Left renal pelvis (tissue), 4 donors: Measurements from ENCODE around the gene MXD4. TPM values are rescaled to one million over a fixed set of nuclear protein-coding genes. Genes with fewer than 3 reads are reported as not detected.

ENCODE experiments used
- DNase-seq, 4 donors: peaks; one replicate each; pipeline ENCODE4 v3.0.0-alpha.2; 2013; ENCODE audit warnings: low read depth in 4 of 4, low spot score in 3 of 4
- polyA plus RNA-seq, 4 donors: library from polyadenylated mRNA; unstranded; fragments of 120-200 nt; gene quantifications; one replicate each; pipeline ENCODE4 v1.2.1, GENCODE V29; 2013; ENCODE audit not compliant: insufficient read length in 4 of 4

MXD4 gene
- polyA plus RNA-seq, 4 donors, result 45.9 to 74.8 (median 58.4) TPM

DNA sequence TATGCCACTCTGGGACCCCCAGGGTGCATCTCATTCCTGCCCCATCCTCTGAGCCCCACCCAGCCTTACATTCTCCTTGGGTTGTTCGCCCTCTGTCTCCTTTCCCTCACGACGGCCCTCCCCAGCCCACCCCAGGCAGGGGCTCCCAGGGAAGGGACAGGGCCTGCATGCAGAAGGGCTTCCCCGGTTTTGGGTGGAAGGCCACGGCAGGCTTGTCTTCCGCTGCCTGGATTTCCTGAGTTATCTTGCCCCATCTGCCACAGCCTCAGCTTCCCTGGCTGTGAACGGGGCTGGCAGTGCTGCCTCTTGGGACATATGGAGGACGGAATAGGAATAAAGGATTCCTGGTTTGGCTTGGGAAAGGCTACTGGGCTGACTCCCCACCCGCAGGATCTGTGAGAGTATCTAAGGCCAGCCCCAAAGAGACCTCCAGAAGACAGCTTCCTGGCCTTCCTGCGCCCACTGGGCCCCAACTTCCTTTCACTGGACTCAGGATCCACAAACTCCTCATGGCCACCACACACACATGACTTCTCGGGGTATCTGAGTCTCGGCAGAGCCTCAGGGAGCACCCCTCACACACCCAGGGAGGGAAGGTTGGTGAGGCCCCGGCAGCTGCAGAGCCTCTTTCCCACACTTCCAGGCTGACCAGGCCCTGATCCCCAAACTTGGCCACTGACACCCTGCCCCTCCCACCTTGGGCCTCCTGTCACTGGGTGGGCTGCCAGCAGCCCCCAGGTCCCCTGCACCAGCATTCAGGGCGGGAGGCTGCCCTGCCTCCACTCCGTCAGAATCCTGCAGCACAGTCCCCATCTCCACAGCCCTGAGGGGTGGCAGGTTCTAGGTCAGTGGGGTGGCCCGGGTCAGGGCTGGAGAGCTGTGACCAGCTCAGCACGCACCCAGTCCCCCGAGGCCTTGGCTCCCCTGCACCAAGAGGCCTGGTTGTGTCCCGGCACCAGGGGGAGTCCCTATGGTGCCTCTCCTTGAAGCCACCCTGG lies 3.5 kb upstream of the MXD4 start:
- no peak for DNase-seq

- DNase-seq, result no peak
Measured at GRCh38 chr4:2264481-2265041, 2.7 kb upstream of the MXD4 start.

DNA sequence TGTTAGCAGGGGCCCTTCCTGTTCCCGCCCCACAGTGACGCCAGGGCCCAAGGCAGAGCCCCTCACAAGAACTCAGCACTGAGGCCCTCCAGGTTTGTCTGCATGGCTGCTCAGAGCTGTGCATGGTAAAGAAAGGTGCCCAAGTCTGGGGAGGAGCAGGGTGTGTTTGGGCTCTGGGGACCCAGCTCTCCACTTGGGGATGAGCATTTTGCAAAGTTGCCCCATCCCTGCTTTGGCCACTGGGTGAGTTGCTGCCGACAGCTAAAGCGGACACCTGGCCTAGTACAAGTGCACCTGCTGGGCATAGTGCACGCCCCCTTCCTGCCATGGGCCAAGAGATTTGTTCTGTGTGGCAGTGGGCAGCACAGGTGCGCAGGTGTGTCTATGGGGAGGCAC lies 2.0 kb upstream of the MXD4 start:
- DNase-seq, result no peak

DNA sequence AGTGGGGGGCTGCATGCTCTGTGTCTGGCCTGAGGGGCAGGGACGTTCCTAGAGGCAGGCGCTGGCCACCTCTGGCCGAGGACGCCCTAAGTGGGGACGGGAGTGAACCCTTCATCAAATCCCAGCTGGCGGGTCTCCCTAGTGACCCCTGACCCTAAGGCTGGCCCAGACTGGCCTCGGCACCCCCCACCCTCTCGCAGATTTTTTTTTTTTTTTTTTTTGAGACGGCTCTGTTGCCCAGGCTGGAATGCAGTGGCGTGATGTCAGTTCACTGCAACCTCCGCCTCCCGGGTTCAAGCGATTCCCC lies 988 bp upstream of the MXD4 start:
- no peak for DNase-seq

DNA sequence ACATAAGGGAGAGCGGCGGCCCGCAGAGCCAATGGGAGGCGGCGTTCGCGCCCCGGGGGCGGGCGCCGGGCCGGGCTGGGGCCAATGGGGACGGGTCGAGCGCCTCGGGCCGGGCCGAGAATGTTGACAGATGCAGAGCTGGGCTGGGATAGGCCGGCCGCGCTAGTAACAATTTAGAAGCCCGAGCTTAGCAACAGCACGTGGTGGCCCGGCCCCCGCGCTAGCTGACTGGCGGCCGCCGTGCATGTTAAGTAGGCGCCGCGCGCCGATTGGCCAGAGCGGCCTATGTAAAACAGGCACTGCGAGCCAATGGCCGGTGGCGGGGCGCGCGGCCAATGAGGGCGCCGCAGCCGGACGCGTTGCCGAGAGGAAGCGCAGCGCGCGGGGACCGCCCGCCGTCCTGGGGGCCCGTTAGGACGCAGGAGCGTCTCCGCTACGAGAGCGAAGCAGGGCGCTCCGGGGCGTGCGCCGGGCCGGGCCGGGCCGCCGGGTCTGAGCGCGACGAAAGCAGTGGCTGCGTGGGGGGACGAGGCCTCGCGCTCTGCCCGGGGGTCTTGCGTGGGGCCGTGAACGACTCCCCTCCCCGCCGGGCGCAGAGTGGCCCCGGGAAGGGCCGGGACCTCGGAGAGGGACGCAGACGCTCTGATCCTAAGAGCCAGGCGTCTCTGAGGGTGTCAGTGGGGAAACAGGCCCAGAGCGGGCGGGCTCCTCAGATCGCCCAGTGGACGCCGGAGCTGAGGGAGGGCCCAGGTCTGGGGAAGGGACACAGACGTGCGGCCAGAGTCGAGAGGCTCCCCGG lies 435 bp upstream of the MXD4 start:
- peak; percentile 94 to 98 (median 98) for DNase-seq

DNA sequence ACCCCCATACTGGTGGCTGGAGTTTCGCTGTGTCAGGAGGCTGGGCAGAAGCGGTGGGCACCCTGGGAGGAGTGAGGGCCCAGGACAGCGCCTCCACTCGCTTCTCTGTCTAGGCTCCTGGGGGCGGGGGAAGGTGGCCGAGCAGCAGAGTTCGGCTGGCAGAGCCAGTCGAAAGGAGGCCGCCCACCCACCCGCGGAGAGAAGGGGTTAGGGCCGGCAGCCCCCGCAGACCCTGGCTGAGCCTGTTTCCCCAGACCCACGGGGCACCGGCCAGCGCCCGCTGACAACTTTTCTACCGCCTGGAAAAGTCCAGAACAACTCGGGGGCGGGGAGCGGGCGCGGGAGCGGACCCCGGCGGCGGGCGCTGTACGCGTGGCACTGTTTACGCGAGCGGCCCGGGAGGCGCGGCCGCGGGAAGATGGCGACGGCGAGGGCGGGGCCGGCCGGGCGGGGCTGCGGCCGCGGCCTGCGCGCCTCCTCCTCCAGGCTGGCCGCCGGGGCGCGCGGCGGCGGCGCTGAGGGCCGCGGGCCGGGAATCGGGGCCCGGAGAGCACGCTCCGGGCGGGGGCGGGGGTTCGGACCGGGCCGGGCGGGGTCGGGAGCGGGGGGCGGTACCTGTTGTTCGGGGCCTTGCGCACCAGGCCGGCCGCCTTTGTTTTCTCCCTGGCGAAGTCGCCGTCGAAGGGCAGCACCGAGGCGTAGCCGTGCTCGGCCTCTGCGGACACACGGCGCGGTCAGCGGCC lies 628 bp downstream of the MXD4 start:
- no peak for DNase-seq

DNA sequence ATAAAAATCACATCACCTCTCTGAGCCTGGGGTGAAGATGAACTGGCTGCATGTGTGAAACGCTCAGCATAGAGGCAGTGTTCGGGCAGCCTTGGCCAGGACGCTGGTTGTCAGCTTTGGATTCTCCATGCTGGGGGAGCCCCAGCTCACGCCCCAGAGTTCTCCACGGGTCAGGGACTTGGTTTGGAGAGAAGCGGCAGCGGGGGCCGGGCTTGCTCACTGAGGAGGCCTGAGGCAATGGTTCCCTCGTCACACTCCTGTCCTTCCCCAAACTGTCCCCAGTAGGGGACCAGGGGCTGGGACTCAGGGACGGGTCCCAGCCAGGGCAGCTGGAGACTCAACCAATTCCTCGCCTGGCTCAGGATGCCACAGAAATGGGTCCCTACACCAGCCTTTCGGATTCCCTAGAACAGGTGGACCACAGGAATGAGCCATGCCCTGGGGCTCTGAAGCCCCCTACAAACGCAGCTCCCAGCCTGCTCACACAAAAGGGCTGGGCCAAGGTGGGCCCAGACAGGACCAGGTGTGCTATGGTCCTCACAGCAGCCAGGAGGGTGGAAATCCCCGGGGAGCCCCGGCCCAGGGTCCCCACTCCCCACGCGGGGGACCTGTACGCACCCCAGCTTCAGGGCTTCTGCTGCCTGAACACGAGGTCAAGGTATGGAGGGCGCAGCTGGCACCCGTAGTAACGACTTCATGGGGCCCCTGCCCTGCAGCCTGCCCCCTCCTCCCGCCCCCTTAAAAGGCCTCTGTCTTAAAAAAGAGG lies 1.4 kb downstream of the MXD4 start:
- no peak for DNase-seq

GRCh38 chr4:2259541-2260343 lies 2.2 kb downstream of the MXD4 start:
- no peak for DNase-seq

DNA sequence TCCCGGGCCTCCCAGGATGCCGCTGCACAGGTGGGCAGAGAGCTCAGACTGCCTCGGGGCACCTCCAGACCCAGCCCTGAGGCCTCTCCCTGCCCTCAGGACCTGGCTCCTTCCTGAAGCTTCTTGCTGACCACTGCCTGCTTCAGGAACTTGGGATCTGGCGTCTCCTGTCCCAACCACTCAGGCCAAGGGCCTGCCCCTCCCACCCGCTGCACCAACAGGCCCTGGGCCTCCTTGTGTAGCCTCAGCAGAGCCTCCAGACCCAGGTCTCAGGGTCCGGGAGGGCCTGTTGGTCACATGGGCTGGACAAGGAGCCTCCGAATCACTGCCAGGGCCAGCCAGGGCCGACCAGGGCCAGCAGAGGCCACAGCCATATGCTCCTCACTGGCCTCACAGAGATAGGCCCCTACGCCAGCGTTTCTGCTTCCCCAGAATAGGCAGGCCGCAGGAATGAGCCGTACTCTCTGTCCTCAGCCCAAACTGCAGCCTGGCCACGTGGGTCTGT lies 2.8 kb downstream of the MXD4 start:
- DNase-seq, result no peak

DNA sequence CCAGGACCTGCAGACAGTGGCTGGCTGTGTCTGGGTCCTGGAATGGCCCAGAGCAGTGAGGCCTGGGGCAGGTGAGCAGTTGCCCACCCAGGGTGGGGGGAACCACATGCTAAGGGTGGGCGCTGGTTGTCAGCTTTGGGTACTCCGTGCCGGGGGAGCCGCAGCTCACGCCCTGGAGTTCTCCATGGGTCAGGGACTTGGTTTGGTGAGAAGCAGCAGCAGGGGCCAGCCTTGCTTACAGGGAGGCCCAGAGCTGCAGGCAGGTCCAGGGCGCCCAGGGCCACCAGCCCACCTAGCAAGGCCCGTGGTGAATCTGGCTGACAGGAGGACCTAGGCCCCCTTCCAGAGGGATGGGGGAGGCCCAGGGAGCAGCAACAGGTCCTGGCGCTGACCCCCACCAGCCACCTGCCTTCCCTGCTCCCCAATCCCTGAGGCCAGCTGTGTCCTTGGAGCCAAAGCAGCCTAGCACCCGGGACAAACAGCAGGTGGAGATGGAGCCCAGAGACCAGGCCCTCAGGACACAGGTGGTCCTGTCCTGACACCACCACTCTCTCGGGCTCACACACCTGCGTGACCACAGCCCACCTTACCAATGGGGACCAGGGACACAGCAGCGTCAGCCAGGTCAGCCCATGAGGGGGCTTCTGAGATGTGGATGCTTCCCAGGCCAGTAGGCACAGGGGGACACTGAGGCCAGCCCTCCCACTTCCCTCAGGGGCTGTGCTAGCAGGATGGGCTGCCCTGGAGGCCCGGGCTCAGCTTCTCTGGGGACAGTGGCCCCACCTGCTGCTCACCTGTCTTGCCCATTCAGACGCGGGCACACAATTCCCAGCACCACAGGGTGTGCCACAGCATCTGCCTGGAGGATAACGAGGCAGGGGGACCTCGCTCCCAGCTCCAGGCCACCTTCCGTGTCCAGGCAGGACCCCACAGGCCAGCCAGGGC lies 3.5 kb downstream of the MXD4 start:
- DNase-seq, result no peak

- DNase-seq, result no peak
Measured at GRCh38 chr4:2257361-2258081, 4.4 kb downstream of the MXD4 start.

GRCh38 chr4:2256781-2257191 lies 5.1 kb downstream of the MXD4 start:
- no peak for DNase-seq

DNA sequence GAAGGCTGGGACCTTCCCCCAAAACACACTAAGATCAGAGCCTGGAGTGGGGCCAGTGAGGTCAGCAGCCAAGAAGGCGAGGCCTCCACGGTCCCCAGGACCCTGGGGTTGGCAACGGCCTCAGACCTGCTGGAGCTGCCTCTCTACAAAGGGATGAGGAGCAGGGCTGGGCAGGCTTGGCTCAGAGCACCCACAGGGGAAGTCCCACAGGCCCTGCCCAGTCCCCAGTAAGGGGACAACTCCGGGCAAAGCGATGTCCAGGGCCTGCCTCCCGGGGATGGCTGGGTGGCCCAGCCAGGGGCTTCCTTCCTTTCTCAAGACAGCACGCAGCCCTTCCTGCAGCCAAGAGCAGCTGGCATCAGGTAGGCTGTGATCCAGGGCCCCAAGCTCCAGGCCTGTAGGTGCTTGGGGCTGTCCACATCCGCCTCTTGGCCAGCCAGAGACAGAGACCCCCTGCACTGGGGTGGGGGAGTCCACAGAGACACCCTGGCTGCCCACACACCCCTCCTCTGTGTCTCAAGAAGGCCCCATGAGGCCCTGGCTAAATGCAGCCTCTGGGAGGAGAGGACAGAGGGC lies 5.7 kb downstream of the MXD4 start:
- no peak for DNase-seq

GRCh38 chr4:2255501-2256155 lies 6.3 kb downstream of the MXD4 start:
- no peak for DNase-seq

DNA sequence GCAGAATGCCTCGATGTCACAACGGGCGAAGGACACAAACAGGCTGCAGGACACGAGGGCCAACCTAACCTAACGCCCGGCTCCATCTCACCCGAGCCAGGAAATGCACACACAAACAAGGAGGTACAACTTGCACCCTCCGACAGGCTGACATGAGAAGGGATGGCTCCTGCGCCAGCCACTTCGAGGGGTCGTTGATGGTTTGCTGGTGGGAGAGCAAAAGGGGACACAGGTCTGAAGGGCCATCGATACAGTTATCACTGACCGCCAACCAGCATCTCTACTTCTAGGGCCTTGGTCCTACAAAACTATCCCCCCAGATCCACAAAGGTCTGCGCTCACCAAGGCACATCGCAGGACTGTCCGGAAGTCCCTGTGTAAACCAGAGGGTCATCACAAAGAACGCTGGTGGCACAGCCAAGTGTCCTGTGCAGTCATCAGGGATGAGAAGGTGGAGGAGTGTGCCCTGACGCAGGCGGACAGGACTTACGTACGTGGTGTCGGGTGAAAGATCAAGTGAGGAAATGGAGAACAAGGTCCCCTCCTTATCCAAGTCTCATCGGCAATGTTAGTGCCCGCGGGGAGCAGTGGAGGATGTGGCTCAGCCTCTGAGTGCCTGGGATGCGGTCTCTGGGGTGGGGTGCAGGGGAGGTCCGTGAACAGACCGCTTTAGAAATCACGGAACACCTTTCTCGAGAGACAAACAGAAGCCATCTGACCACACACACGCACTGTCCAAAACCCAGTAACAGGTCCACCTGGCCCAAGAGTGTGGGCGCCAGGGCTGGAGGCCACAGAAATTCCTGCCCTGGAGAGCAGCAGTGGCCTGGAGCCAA lies 7.0 kb downstream of the MXD4 start:
- DNase-seq, result no peak
